Measurements from ENCODE around the gene KRT73.

Gene KRT73

GRCh38 chr12:52573306-52573705 lies 45.1 kb downstream of the KRT73 start:
- no peak for ATAC-seq (ENCODE audit: low read depth)
- TF ChIP-seq CTCF (IDR thresholded peaks at IDR 0.05; ENCODE audit: poor library complexity, severe bottlenecking) = no peak
- H3K36me3 ChIP-seq (ENCODE audit: low read depth) = no peaks in the 10 kb centered on the region
- no peaks in the 10 kb centered on the region for H3K9me3 ChIP-seq (ENCODE audit: severe bottlenecking)
- no peak overlapping the region for H3K27ac ChIP-seq (ENCODE audit: poor library complexity, severe bottlenecking)
- H3K4me1 ChIP-seq (ENCODE audit: insufficient read depth, poor library complexity, severe bottlenecking) = no peaks in the 10 kb centered on the region
- H3K27me3 ChIP-seq (ENCODE audit: insufficient read depth, poor library complexity, severe bottlenecking) = no peaks in the 10 kb centered on the region
- no peak for DNase-seq (ENCODE audit: low spot score)
- no peak overlapping the region for H3K4me3 ChIP-seq (ENCODE audit: severe bottlenecking)

GRCh38 chr12:52570511-52570910 lies 47.8 kb downstream of the KRT73 start:
- no peaks in the 10 kb centered on the region for H3K27me3 ChIP-seq (ENCODE audit: insufficient read depth, poor library complexity, severe bottlenecking)
- H3K27ac ChIP-seq (ENCODE audit: poor library complexity, severe bottlenecking) = no peak overlapping the region
- H3K4me3 ChIP-seq (ENCODE audit: severe bottlenecking) = no peak overlapping the region
- no peak for TF ChIP-seq CTCF (IDR thresholded peaks at IDR 0.05; ENCODE audit: poor library complexity, severe bottlenecking)
- DNase-seq (ENCODE audit: low spot score) (no peak), ATAC-seq (ENCODE audit: low read depth) (no peak)
- no peaks in the 10 kb centered on the region for H3K4me1 ChIP-seq (ENCODE audit: insufficient read depth, poor library complexity, severe bottlenecking)
- no peaks in the 10 kb centered on the region for H3K9me3 ChIP-seq (ENCODE audit: severe bottlenecking)
- H3K36me3 ChIP-seq (ENCODE audit: low read depth) = no peaks in the 10 kb centered on the region

DNA sequence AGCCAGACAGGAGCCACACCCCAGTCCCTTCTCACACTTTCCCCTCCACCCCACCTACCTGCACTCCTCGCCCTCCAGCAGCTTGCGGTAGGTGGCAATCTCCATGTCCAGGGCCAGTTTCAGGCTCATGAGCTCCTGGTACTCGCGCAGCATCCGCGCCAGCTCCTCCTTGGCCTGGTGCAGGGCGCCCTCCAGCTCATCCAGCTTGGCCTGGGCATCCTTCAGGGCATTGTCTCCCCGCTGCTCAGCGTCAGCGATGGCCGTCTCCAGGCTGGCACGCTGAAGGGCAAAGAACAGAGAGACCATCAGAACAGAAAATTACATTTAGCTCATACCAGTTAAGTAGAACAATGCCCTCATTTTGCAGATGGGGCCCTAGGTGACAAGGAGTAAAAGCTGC lies 50.2 kb downstream of the KRT73 start:
- no peak for TF ChIP-seq CTCF (IDR thresholded peaks at IDR 0.05; ENCODE audit: poor library complexity, severe bottlenecking)
- DNase-seq (ENCODE audit: low spot score) = no peak
- H3K4me3 ChIP-seq (ENCODE audit: severe bottlenecking) = no peak overlapping the region

GRCh38 chr12:52566847-52567291 lies 51.5 kb downstream of the KRT73 start:
- Histone ChIP-seq H3K4me3 (ENCODE audit: severe bottlenecking) (no peak overlapping the region), H3K36me3 (ENCODE audit: low read depth) (no peaks in the 10 kb centered on the region), H3K9me3 (ENCODE audit: severe bottlenecking) (no peaks in the 10 kb centered on the region), H3K27me3 (ENCODE audit: insufficient read depth, poor library complexity, severe bottlenecking) (no peaks in the 10 kb centered on the region), H3K4me1 (ENCODE audit: insufficient read depth, poor library complexity, severe bottlenecking) (no peaks in the 10 kb centered on the region), H3K27ac (ENCODE audit: poor library complexity, severe bottlenecking) (no peak overlapping the region)
- DNase-seq (ENCODE audit: low spot score) (no peak), ATAC-seq (ENCODE audit: low read depth) (no peak)
- no peak for TF ChIP-seq CTCF (IDR thresholded peaks at IDR 0.05; ENCODE audit: poor library complexity, severe bottlenecking)

More for the DNA sequence above, 50.2 kb downstream of the KRT73 start:
- no peak for ATAC-seq (ENCODE audit: low read depth)
- Histone ChIP-seq H3K27me3 (ENCODE audit: insufficient read depth, poor library complexity, severe bottlenecking) (no peaks in the 10 kb centered on the region), H3K27ac (ENCODE audit: poor library complexity, severe bottlenecking) (no peak overlapping the region), H3K4me1 (ENCODE audit: insufficient read depth, poor library complexity, severe bottlenecking) (no peaks in the 10 kb centered on the region), H3K36me3 (ENCODE audit: low read depth) (no peaks in the 10 kb centered on the region), H3K9me3 (ENCODE audit: severe bottlenecking) (no peaks in the 10 kb centered on the region)

- no peak for DNase-seq (ENCODE audit: low spot score)
- no peaks in the 10 kb centered on the region for H3K9me3 ChIP-seq (ENCODE audit: severe bottlenecking)
- TF ChIP-seq CTCF (IDR thresholded peaks at IDR 0.05; ENCODE audit: poor library complexity, severe bottlenecking) = no peak
- no peak overlapping the region for H3K27ac ChIP-seq (ENCODE audit: poor library complexity, severe bottlenecking)
- H3K4me1 ChIP-seq (ENCODE audit: insufficient read depth, poor library complexity, severe bottlenecking) = no peaks in the 10 kb centered on the region
- ATAC-seq (ENCODE audit: low read depth) = no peak
- H3K27me3 ChIP-seq (ENCODE audit: insufficient read depth, poor library complexity, severe bottlenecking) = no peaks in the 10 kb centered on the region
- H3K4me3 ChIP-seq (ENCODE audit: severe bottlenecking) = no peak overlapping the region
- no peaks in the 10 kb centered on the region for H3K36me3 ChIP-seq (ENCODE audit: low read depth)
These were observed 53.8 kb downstream of the KRT73 start for GRCh38 chr12:52564582-52564981.

All from RWPE2 (cell line).